GDM1 (cell line): ENCODE data around the gene NTMT1.
"Not testable (repeated sequence)": the region's sequence is repeated elsewhere in the genome, so short reads cannot be mapped to it uniquely, and the experiment has no call there.

ENCODE experiments used
- DNase-seq: peaks from one replicate; lab custom pipeline; 2025; lab: John Stamatoyannopoulos, UW

The NTMT1 gene

DNA sequence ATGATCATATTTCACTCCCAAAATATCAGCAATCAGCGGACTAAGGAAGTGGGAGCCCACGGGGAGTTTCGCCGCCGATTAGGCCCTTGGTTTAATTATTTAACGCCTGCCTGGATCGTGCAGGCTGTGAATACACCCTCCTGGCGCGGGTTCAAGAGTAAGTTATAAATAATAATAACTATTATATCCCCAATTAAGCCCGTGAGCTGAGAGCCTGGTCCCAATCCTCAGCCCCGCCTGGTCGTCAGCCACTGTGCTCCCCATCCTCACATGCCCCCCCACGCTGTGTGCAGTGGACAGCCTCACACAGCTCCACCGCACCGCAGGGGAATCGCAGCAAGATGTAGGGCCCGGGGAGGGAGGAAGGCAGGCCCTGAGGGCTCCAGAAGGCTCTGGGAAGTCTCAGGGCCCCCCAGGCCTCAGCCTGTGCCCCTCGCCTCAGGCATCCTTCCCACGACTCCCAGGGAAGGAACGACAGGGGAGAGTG is 28.6 kb downstream of the NTMT1 start:
- DNase-seq: no peak

DNA sequence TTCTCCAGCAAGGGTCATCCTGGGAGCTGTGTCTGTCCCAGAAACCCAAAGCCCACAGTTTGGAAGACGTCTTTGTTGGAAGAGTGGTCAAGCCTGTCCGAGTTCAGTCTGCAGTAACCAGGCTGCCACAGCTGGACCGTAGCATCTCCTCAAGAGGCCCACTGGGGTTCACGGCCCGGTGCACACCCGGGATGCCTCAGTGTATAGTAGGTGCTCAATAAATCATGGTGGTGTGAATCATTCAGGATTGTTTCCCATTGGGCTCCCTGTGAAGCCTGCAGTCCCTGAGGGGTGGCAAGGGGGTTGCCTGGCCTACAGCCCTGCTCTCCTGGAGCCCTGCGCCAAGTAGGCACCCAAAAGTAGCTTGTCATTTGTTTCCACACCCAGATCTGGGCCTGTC is 29.2 kb downstream of the NTMT1 start:
- no peak for DNase-seq

DNA sequence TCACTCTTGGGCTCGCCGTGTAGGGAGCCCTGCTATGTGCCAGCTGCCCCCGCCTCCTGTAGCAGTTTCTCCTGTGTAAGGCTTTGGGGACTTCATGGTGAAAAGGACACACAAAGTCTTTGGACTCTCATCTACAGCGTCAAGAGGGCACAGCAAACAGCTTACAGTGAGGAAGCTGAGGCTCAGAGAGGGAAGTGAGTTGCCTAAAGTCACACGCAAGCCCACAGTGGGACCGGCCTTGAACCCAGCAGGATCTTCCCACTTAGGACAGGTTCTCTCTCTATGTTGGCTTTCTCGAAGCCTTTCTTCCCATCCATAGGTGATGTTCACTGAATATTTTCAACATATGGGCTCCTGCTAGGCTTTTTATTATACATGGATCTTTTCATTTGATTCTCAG is 29.7 kb downstream of the NTMT1 start:
- no peak for DNase-seq

GRCh38 chr9:129656795-129657390 is 30.9 kb downstream of the NTMT1 start:
- DNase-seq: no peak

GRCh38 chr9:129661029-129661428 is 35.1 kb downstream of the NTMT1 start:
- DNase-seq: no peak

DNA sequence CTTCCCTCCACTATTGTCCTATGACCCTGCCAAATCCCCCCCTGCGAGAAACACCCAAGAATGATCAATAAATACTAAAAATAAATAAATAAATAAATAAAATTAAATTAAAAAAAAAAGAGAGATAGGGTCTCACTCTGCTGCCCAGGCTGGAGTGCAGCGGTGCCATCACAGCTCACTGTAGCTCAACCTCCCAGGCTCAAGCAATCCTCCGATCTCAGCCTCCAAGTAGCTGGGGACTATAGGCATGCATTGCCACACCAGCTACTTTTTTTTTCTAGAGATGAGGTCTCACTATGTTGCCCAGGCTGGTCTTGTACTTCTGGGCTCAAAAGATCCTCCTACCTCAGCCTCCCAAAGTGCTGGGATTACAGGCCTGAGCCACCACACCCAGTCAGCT is 36.3 kb downstream of the NTMT1 start:
- DNase-seq: not testable (repeated sequence)

GRCh38 chr9:129664746-129665388 is 38.9 kb downstream of the NTMT1 start:
- DNase-seq: no peak

DNA sequence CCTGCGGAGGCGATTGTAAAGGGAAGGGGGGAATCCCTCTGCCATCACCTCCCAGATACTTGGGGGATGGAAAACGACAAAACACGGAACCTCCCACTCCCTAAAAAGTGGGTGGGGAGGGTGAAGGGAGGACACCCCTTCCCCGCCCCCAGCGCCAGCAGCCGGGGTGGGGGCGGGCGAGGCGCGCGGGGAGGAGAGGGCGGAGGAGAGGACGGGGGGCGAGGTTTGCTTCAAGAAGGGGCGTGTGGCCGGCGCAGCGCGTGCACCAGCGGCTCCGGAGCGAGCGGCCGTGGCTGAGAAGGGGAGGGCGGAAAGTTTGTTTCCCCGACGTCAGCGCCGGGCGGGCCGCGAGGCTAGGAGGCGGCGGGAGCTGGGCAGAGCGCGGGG is 39.4 kb downstream of the NTMT1 start, which contains the start of gene PRRX2:
PRRX2 (plus strand) TSS at position 259 of the 387 bp plus-strand sequence. CDS start 221 bp downstream, outside the sequence.
- DNase-seq: no peak

GRCh38 chr9:129665814-129666520 is 40.0 kb downstream of the NTMT1 start:
- no peak for DNase-seq

GRCh38 chr9:129666575-129666974 is 40.6 kb downstream of the NTMT1 start:
- no peak for DNase-seq

DNA sequence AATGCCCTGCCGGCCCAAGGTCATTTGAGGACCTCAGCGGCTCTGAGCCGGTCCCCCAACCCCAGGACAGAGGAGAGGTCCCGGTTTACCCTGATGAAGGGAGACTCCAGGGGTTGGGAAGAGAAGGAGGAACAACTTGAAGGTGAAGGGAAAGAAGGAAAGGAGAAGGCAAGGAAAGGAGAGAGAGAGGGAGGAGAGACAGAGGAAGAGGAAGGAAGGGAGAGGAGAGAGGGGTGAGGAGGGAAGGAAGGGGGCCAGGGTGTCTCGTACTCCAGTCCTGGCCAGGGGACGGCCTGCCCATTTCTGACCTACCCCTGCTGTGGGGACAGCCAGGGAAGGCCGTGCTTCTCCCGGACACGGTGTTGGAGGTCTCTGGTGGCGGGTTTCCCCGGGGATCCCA is 41.4 kb downstream of the NTMT1 start:
- no peak for DNase-seq

GRCh38 chr9:129667850-129668249 is 41.9 kb downstream of the NTMT1 start:
- no peak for DNase-seq

DNA sequence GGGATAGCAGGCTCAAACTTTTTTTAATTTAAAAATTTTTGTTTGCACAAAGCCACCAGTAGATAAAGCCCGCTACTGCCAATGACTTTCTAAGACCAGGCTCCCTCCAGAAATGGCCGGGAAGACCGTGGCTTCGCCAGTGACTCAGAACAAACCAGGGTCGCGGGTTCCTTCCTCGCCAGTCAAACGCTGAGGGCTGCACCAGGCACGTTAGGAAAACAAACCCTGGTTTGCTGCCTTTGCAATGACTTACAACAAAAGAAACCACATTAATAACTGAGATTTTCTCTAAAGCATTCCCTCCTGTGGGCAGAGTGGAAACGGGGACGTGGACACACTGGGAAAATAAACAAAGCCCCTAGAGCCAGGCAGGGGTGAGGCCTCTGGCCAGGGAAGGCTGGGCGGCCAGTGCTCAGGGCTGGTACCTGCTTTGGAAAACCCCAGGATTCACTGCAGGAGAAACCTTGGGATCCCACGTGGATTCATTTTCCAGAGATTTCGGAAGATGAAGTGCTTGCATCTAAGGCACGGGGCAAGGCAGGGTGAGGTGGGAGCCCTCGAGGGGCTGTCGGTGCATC is 43.3 kb downstream of the NTMT1 start:
- peak; percentile 6 for DNase-seq

GRCh38 chr9:129669946-129670345 is 44.0 kb downstream of the NTMT1 start:
- no peak for DNase-seq

DNA sequence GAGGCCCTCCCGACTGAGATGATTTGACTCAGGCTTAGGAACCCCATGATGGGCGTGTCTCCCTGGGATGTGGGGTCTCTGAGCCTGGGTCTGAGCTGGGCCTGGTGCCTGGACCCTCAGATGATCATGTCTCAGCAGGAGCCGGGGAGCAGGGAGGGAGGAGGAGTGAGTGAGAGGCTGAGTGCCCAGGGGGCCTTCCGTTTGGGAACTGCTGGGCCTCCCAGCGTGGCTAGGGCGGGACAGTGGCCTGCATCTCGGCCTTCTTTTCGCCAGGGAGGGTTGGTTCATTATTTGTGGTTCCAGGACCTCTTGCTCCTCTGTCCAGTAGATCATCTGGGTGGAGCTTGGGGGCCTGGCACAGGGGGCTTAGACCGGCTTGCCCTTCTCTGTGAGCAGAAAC is 45.1 kb downstream of the NTMT1 start:
- no peak for DNase-seq

- no peak for DNase-seq
Measured at GRCh38 chr9:129671519-129671918, 45.6 kb downstream of the NTMT1 start.

- no peak for DNase-seq
Measured at GRCh38 chr9:129672702-129673101, 46.7 kb downstream of the NTMT1 start.

DNA sequence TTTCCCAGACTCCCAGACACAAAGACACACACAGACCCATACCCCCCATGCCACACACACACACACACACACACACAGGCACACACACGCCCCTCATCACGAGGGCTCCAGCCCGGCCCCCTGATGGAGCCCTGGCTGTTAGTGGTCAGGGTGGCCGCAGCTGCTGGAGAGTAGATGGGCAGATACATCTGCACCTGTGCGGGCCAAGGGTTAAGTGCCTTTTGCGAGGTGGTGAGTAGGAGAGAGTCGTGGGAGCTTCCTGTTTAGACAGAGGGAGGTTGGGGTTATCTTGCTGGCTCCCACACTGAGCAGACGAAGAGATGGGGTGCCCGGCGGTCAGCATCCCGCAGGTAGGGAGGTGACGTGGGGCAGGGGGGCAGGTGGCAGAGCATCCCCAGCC is 47.6 kb downstream of the NTMT1 start:
- no peak for DNase-seq

DNA sequence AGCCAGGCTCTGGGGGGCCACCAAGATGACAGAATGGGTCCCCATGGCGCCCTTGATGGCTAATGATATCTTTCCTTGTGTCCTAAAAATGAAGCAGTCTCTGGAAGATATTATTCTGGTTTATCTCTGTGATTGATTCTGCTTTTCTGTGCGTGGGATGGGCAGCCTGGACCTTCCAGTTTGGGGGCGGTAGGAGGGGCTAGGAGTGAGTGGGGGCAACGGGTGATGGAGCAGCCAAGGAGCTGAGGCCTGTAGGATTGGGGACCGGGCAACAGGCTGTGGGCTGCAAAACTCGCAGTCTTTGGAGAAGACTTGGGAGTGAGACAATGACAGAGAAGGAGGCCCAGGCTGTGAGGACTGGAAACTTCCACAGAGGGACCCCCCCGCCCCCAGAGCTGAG is 48.3 kb downstream of the NTMT1 start:
- DNase-seq: no peak

DNA sequence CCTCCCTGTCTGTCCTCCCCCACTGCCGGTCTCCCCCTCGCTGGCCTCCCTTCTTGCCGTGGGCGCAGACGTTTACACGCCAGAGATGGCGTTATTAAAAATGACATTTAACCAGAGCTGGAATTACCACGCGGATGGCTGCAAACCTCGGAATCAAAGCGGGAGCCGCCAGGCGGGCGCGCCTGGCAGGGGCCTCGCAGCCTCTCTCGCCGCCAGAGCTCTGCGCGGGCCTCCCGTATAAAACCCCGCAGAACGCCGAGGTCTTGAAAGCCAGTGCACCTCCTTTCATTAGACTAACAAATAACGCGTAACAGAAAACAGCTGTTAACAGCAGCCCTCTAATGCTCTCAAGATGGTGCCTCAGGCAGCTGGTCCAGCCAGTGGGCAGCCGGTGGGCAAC is 49.7 kb downstream of the NTMT1 start:
- DNase-seq: no peak

GRCh38 chr9:129676287-129676686 is 50.3 kb downstream of the NTMT1 start:
- no peak for DNase-seq

- DNase-seq: no peak
Measured at GRCh38 chr9:129676975-129677374, 51.0 kb downstream of the NTMT1 start.

- no peak for DNase-seq
Measured at GRCh38 chr9:129677456-129677855, 51.5 kb downstream of the NTMT1 start.
